Esophagus squamous epithelium (tissue), 4 donors: Measurements from ENCODE around the gene IFI44L.

Experiments used
- POLR2A ChIP-seq, 4 donors: fragments of 450-650 bp; IDR thresholded peaks; one replicate each; pipeline ENCODE4 v1.6.1; 2017; ENCODE audit warnings: antibody characterized with exemption in 4 of 4, mild to moderate bottlenecking in 4 of 4, moderate library complexity in 3 of 4
- TF ChIP-seq, protein P1 (sequence below), 6 experiments: fragments of 450-650 bp in 4 of 6; fragments of 200-600 bp in 2 of 6; sonication (generic) in 2 of 6; IDR thresholded peaks; one replicate each; pipeline ENCODE4 v1.5.1; 2016 to 2019; ENCODE audit warnings: antibody characterized with exemption in 6 of 6, mild to moderate bottlenecking in 4 of 6, moderate library complexity in 4 of 6

DNA sequence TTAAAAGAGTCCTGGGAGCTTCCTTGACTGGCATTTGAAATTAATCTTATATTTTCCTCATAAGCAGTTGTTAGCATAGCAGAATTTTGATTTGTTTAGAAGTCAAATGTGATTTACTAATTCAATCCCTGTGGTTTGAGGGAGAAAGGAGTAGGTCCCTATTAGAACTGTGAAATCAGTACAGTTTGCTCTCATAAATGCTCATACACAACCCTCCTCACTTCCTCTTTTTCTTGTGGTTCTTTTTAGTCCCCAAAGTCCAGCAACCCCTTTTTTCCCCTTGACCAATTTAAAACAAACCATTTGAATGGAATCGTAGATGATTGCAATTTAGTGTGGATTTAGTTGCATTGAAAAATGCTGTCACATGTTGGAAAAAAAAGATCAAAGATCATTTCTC, 20.2 kb downstream of the IFI44L start:
- TF ChIP-seq, protein P1, sequence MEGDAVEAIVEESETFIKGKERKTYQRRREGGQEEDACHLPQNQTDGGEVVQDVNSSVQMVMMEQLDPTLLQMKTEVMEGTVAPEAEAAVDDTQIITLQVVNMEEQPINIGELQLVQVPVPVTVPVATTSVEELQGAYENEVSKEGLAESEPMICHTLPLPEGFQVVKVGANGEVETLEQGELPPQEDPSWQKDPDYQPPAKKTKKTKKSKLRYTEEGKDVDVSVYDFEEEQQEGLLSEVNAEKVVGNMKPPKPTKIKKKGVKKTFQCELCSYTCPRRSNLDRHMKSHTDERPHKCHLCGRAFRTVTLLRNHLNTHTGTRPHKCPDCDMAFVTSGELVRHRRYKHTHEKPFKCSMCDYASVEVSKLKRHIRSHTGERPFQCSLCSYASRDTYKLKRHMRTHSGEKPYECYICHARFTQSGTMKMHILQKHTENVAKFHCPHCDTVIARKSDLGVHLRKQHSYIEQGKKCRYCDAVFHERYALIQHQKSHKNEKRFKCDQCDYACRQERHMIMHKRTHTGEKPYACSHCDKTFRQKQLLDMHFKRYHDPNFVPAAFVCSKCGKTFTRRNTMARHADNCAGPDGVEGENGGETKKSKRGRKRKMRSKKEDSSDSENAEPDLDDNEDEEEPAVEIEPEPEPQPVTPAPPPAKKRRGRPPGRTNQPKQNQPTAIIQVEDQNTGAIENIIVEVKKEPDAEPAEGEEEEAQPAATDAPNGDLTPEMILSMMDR (IDR thresholded peaks at IDR 0.05): no peak
- no peak for TF ChIP-seq POLR2A (IDR thresholded peaks at IDR 0.05)
